HepG2 (cell line): ENCODE measurements around the gene TXNL4A. TPM values are rescaled to one million over a fixed set of nuclear protein-coding genes. Genes with fewer than 3 reads are reported as not detected.

ENCODE experiments used
- AHDC1 ChIP-seq: sonication (generic); formaldehyde crosslinking; IDR thresholded peaks from 2 replicates; pipeline ENCODE4 v1.5.1; 2020; ENCODE audit warnings: mild to moderate bottlenecking, missing genetic modification reagents, borderline replicate concordance
- KMT2B ChIP-seq: IDR thresholded peaks from 2 replicates; pipeline ENCODE4 v1.6.1; 2016; ENCODE audit warnings: missing genetic modification reagents, missing compliant biosample characterization
- NFIB ChIP-seq: sonication (generic); formaldehyde crosslinking; IDR thresholded peaks from 2 replicates; pipeline ENCODE4 v1.9.0; 2021; ENCODE audit warnings: missing genetic modification reagents, mild to moderate bottlenecking, borderline replicate concordance
- PATZ1 ChIP-seq: sonication (generic); formaldehyde crosslinking; IDR thresholded peaks from 2 replicates; pipeline ENCODE4 v1.4.0; 2020; ENCODE audit warnings: missing genetic modification reagents
- REST ChIP-seq, 2 experiments: IDR thresholded peaks; 2 replicates each; pipeline ENCODE4 v1.6.1; 2011 to 2012; ENCODE audit warnings: low read length in 2 of 2, borderline replicate concordance in 1 of 2, low read depth in 1 of 2, mild to moderate bottlenecking in 1 of 2, moderate library complexity in 1 of 2
- ZNF570 ChIP-seq: sonication (generic); formaldehyde crosslinking; IDR thresholded peaks from 2 replicates; pipeline ENCODE4 v1.4.0; 2020; ENCODE audit warnings: mild to moderate bottlenecking, missing genetic modification reagents, borderline replicate concordance
- ZNF703 ChIP-seq: sonication (generic); formaldehyde crosslinking; IDR thresholded peaks from 2 replicates; pipeline ENCODE4 v1.5.1; 2020; ENCODE audit warnings: missing genetic modification reagents, mild to moderate bottlenecking, moderate library complexity, borderline replicate concordance
- polyA plus RNA-seq, 8 experiments: library from polyadenylated mRNA; depleted of rRNA in 3 of 8; stranded (reverse) in 7 of 8; unstranded in 1 of 8; fragments of >200 nt; fragmentation: Illumina TruSeq in 4 of 8; extraction: Trizol in 4 of 8; gene quantifications; 2 replicates each; pipeline versions ENCODE4 v1.2.1 to v1.2.3, GENCODE V29; 2011 to 2016; ENCODE audit warnings: low read depth in 4 of 8, missing spikeins in 1 of 8, mixed read lengths in 1 of 8; ENCODE audit not compliant: insufficient read depth in 1 of 8
- total RNA-seq, 5 experiments: library from RNA; depleted of rRNA; stranded (reverse); fragments of >200 nt; fragmentation: Illumina TruSeq; extraction: Trizol; gene quantifications; 2 replicates each; pipeline ENCODE4 v1.2.3, GENCODE V29; 2016; ENCODE audit warnings: low read depth in 1 of 5
- TF ChIP-seq, protein P1 (sequence below): sonication (generic); formaldehyde crosslinking; IDR thresholded peaks from 2 replicates; pipeline ENCODE4 v1.4.0; 2020; ENCODE audit warnings: mild to moderate bottlenecking, missing genetic modification reagents, borderline replicate concordance

The TXNL4A gene
- total and polyA plus RNA-seq, 2 of the 13 experiments (the other 11 are each of a cell fraction or from before 2014, with no cell fraction given): 172 to 202 TPM

DNA sequence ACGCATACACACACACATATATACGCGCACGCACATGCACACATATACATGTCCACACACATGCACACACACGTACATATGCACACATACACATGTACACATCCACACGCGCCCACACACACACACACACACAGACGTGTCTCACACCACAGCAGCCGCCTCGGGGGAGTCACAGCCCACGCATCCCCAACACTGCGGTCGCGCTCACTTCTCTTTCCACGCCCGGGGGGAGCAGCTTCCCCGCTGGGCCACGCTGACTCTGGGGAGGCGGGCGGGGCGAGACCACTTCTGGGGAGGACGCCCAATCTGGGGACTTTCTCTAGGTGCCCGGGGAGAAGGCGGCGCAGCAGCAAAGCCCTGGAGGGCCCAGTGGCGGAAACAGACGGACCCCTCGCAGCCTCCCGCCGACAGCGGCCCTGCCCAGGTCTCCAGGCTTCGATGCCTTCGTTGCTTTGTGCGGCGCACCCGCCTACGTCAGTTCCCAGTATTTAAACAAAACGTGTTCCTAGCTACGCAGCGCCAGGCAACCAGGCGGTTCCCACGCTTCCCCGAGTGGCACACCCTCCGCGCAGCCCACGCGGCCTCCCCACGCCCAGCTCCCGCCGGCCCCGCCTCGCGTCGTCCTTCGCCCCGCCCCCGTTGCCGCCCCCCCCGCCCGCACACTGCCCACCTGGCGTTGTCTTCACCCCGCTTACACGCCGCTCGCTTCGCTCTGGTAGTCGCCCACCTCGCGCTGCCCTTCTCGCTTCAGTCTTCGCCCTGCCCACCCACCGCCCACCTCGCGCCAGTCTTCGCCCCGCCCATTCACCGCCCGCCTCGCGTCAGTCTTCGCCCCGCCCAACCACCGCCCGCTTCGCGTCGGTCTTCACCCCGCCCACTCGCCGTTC, 45.1 kb upstream of the TXNL4A start (continued):
- TF ChIP-seq ZNF703 (CRISPR knock-in tag): no peak
- TF ChIP-seq, protein P1, sequence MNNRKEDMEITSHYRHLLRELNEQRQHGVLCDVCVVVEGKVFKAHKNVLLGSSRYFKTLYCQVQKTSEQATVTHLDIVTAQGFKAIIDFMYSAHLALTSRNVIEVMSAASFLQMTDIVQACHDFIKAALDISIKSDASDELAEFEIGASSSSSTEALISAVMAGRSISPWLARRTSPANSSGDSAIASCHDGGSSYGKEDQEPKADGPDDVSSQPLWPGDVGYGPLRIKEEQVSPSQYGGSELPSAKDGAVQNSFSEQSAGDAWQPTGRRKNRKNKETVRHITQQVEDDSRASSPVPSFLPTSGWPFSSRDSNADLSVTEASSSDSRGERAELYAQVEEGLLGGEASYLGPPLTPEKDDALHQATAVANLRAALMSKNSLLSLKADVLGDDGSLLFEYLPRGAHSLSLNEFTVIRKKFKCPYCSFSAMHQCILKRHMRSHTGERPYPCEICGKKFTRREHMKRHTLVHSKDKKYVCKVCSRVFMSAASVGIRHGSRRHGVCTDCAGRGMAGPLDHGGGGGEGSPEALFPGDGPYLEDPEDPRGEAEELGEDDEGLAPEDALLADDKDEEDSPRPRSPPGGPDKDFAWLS (CRISPR knock-in tag): no peak
- no peak for TF ChIP-seq REST (IDR thresholded peaks at IDR 0.05; ENCODE audit: borderline replicate concordance in 1 of 2, low read depth in 1 of 2, low read length in 2 of 2)
- peak; percentile 50; the same call in 1 of the 2 replicates for TF ChIP-seq PATZ1 (CRISPR knock-in tag)
- TF ChIP-seq AHDC1: no peak
- TF ChIP-seq KMT2B (CRISPR knock-in tag): peak; percentile 53; the same call in 1 of the 2 replicates
- TF ChIP-seq NFIB (CRISPR knock-in tag): no peak
- TF ChIP-seq ZNF570 (CRISPR knock-in tag): no peak
